DOHH2 (cell line): Measurements from ENCODE around the gene FAM227B.
"Not testable (repeated sequence)": the region's sequence is repeated elsewhere in the genome, so short reads cannot be mapped to it uniquely, and the experiment has no call there.

Source experiments
- CTCF ChIP-seq: fragments of 200-600 bp; sonication (generic); IDR thresholded peaks from one replicate; pipeline ENCODE4 v1.5.1; 2014; ENCODE audit warnings: antibody characterized with exemption, mild to moderate bottlenecking, low read depth, low read length; ENCODE audit not compliant: poor library complexity, severe bottlenecking
- EZH2phosphoT487 ChIP-seq: fragments of 200-600 bp; sonication (generic); IDR thresholded peaks from 2 replicates; pipeline ENCODE4 v1.6.1; 2017; ENCODE audit warnings: borderline replicate concordance, mild to moderate bottlenecking, antibody characterized with exemption, low read length, moderate library complexity, mixed read lengths

GRCh38 chr15:49354439-49354838 lies 266.2 kb downstream of the FAM227B start:
- not testable (repeated sequence) for TF ChIP-seq CTCF, EZH2phosphoT487
